ENCODE measurements around the gene ATP6V1B1. TPM values are rescaled to one million over a fixed set of nuclear protein-coding genes. Genes with fewer than 3 reads are reported as not detected.

ATP6V1B1 gene
- total RNA-seq, 3 donors from 2014 or later (not counting 1 experiment from before 2014, with no cell fraction given): not detected

GRCh38 chr2:70926042-70926441 lies 9.7 kb upstream of the ATP6V1B1 start:
- Mint-ChIP-seq H3K4me3 (no peak overlapping the region), H3K27ac (no peak overlapping the region), H3K36me3 (no peaks in the 10 kb centered on the region), H3K9me3 (no peaks in the 10 kb centered on the region), H3K27me3 (ENCODE audit: low read depth in 2 of 2) (peaks cover 0 to 21% of the 10 kb centered on the region in 2 donors), H3K4me1 (no peaks in the 10 kb centered on the region)
- intact Hi-C loops (cut with micrococcal nuclease): no loop called here
- no peak for ATAC-seq
- H3K9me3 ChIP-seq (ENCODE audit: control insufficient read depth, insufficient read depth, low read length): no peaks in the 10 kb centered on the region
- H3K36me3 ChIP-seq (ENCODE audit: control insufficient read depth, insufficient read depth, low read length): no peaks in the 10 kb centered on the region
- no peak for TF ChIP-seq CTCF (IDR thresholded peaks at IDR 0.05)
- H3K27me3 ChIP-seq (ENCODE audit: control insufficient read depth, insufficient read depth, low read length): no peaks in the 10 kb centered on the region
- no peaks in the 10 kb centered on the region for H3K4me1 ChIP-seq (ENCODE audit: control insufficient read depth, insufficient read depth, low read length)
- H3K4me3 ChIP-seq (ENCODE audit: low read length): no peak overlapping the region
- 85% methylated on average over 2 of the region's 2 CpGs for WGBS (ENCODE audit: insufficient coverage)
- peak in 1 of 2 donors; percentile 13 for DNase-seq
- H3K27ac ChIP-seq (ENCODE audit: low read length): no peak overlapping the region

- no peak for TF ChIP-seq CTCF (IDR thresholded peaks at IDR 0.05)
- Mint-ChIP-seq H3K27ac (no peak overlapping the region), H3K9me3 (no peaks in the 10 kb centered on the region), H3K4me1 (no peaks in the 10 kb centered on the region), H3K36me3 (no peaks in the 10 kb centered on the region), H3K27me3 (ENCODE audit: low read depth in 2 of 2) (peaks cover 0 to 20% of the 10 kb centered on the region in 2 donors), H3K4me3 (no peak overlapping the region)
- Histone ChIP-seq H3K36me3 (ENCODE audit: control insufficient read depth, insufficient read depth, low read length) (no peaks in the 10 kb centered on the region), H3K27me3 (ENCODE audit: control insufficient read depth, insufficient read depth, low read length) (no peaks in the 10 kb centered on the region), H3K9me3 (ENCODE audit: control insufficient read depth, insufficient read depth, low read length) (no peaks in the 10 kb centered on the region), H3K4me3 (ENCODE audit: low read length) (no peak overlapping the region), H3K4me1 (ENCODE audit: control insufficient read depth, insufficient read depth, low read length) (no peaks in the 10 kb centered on the region), H3K27ac (ENCODE audit: low read length) (no peak overlapping the region)
- intact Hi-C loops (cut with micrococcal nuclease): no loop called here
- 89% methylated on average over 3 of the region's 3 CpGs for WGBS (ENCODE audit: insufficient coverage)
- DNase-seq: no peak
- ATAC-seq: no peak
Observed at GRCh38 chr2:70927138-70927537, 8.6 kb upstream of the ATP6V1B1 start.

- no peaks in the 10 kb centered on the region for H3K9me3 Mint-ChIP-seq
- no peaks in the 10 kb centered on the region for H3K27me3 ChIP-seq (ENCODE audit: control insufficient read depth, insufficient read depth, low read length)
- intact Hi-C loops (cut with micrococcal nuclease): no loop called here
- no peak for DNase-seq
- H3K4me1 ChIP-seq (ENCODE audit: control insufficient read depth, insufficient read depth, low read length): no peaks in the 10 kb centered on the region
- H3K9me3 ChIP-seq (ENCODE audit: control insufficient read depth, insufficient read depth, low read length): no peaks in the 10 kb centered on the region
- peaks cover 0 to 17% of the 10 kb centered on the region in 2 donors for H3K27me3 Mint-ChIP-seq (ENCODE audit: low read depth in 2 of 2)
- H3K27ac ChIP-seq (ENCODE audit: low read length): no peak overlapping the region
- no peak for ATAC-seq
- H3K4me1 Mint-ChIP-seq: no peaks in the 10 kb centered on the region
- no peak for TF ChIP-seq CTCF (IDR thresholded peaks at IDR 0.05)
- no peak overlapping the region for H3K4me3 ChIP-seq (ENCODE audit: low read length)
- no peak overlapping the region for H3K27ac Mint-ChIP-seq
- no peak overlapping the region for H3K4me3 Mint-ChIP-seq
- WGBS (ENCODE audit: insufficient coverage): 90% methylated on average over 9 of the region's 9 CpGs
- no peaks in the 10 kb centered on the region for H3K36me3 Mint-ChIP-seq
- no peaks in the 10 kb centered on the region for H3K36me3 ChIP-seq (ENCODE audit: control insufficient read depth, insufficient read depth, low read length)
Observed at GRCh38 chr2:70927641-70928040, 8.1 kb upstream of the ATP6V1B1 start.

GRCh38 chr2:70928366-70928765 lies 7.3 kb upstream of the ATP6V1B1 start:
- DNase-seq (no peak), ATAC-seq (no peak)
- 97% methylated on average over 3 of the region's 5 CpGs for WGBS (ENCODE audit: insufficient coverage)
- H3K4me1 Mint-ChIP-seq: no peaks in the 10 kb centered on the region
- Histone ChIP-seq H3K9me3 (ENCODE audit: control insufficient read depth, insufficient read depth, low read length) (no peaks in the 10 kb centered on the region), H3K4me3 (ENCODE audit: low read length) (no peak overlapping the region), H3K36me3 (ENCODE audit: control insufficient read depth, insufficient read depth, low read length) (no peaks in the 10 kb centered on the region), H3K4me1 (ENCODE audit: control insufficient read depth, insufficient read depth, low read length) (no peaks in the 10 kb centered on the region), H3K27me3 (ENCODE audit: control insufficient read depth, insufficient read depth, low read length) (no peaks in the 10 kb centered on the region), H3K27ac (ENCODE audit: low read length) (no peak overlapping the region)
- H3K27me3 Mint-ChIP-seq (ENCODE audit: low read depth in 2 of 2): peaks cover 0 to 17% of the 10 kb centered on the region in 2 donors
- no peak overlapping the region for H3K4me3 Mint-ChIP-seq
- intact Hi-C loops (cut with micrococcal nuclease): no loop called here
- H3K27ac Mint-ChIP-seq: no peak overlapping the region
- H3K36me3 Mint-ChIP-seq: no peaks in the 10 kb centered on the region
- TF ChIP-seq CTCF (IDR thresholded peaks at IDR 0.05): no peak
- no peaks in the 10 kb centered on the region for H3K9me3 Mint-ChIP-seq

Data from natural killer cell (primary cell).